ENCODE measurements around the gene TCF7.

TCF7 gene

DNA sequence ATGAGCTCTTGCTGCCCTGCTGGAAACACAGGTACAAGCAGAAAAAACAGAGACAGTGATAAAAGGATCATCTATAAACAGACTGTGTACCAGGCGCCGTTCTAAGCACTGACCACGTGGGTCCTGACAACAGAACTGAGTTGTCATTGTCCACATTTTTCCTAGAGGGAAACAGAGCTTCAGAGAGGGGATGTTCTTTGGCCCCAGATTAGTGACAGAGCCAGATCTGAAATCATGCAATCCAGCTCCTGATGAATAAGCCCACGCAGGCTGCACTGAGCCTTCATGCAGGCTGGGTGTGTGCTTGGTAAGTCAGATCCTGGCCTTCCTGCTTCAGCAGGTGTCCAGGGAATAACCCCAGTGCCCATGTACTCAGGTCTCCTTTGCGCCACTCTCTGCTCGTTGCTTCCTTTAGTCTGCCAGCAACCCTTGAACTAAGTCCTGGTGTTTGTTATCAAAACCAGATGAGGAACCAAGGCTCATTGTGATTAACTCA lies 22.8 kb upstream of the TCF7 start:
- DNase-seq, result no peak

DNA sequence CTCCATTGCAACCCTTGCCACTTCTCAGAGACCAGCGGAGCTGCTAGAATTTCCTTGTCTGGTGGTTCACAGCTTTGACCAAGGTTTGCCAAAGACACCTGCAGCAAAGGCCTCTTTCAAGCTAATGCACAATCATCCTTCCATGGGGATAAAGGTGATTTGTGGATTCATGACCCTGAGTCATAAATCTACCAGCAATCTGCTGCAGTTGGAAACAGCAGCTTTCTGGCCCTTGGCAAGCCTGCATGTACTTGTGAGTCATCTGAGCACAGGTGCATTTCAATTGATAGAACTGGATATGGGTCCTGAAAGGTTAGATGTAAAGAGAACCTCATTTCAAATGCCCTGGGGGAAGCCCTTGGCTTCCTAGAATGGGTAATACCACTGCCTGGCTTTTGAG lies 21.6 kb upstream of the TCF7 start:
- peak in 1 of 2 experiments; percentile 20 for DNase-seq

DNA sequence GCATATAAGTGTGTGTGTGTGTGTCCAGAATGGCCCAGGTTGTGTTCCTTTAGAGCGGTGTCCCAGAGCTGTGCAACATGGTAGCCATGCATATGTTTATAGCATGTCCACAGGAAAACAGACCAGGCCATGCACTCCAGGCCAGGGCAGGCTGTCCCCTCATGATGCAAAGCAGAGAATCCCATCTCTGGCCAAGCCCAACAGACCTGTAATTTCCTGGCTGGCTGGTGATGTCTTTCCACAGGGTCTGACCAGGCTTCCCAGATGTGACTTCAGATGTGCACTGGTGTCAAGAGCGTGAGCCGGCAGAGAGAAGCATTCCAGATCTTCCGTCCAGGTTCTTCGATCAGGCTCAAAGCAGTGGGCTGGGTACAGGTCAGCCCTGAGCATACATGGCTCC lies 21.1 kb upstream of the TCF7 start:
- no peak for DNase-seq

- no peak for DNase-seq
These were observed 19.2 kb upstream of the TCF7 start for GRCh38 chr5:134095293-134095692.

DNA sequence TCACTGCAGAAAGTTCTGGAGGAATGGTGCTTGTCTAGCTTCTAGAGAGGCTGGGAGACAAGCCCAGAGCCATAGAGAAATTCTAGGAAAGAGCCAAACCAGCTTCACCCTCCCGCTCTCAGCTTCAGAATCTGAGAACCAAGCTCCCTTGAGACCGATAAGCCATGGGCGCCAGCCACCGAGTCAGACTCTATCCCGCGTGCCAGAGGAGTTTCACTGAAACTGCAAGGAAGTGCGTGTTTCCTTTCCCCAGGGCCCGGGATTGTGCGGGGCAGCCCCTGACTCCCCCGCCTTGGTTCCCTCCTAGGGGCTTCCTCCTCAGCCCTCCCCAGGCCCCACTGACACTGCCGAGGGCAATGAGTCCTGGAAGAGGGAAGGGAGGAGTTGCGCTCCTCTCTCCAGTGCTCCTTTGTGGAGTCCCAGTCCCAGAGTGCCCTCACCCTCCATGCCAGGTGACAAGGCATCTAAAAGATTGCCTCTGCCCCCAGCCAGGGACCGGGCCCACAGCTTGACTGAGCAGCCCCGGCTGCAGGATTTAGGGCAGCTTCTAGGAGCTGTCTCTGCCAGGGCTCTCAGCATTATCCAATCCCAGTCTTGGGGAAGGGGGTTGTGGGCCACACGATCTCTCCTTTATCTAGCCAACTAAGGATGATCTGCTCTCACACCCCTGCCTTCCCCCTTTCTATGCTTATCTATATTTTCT lies 18.4 kb upstream of the TCF7 start:
- no peak for DNase-seq

- DNase-seq, result no peak
These were observed 17.2 kb upstream of the TCF7 start for GRCh38 chr5:134097211-134097749.

- DNase-seq, result no peak
These were observed 15.8 kb upstream of the TCF7 start for GRCh38 chr5:134098690-134099089.

DNA sequence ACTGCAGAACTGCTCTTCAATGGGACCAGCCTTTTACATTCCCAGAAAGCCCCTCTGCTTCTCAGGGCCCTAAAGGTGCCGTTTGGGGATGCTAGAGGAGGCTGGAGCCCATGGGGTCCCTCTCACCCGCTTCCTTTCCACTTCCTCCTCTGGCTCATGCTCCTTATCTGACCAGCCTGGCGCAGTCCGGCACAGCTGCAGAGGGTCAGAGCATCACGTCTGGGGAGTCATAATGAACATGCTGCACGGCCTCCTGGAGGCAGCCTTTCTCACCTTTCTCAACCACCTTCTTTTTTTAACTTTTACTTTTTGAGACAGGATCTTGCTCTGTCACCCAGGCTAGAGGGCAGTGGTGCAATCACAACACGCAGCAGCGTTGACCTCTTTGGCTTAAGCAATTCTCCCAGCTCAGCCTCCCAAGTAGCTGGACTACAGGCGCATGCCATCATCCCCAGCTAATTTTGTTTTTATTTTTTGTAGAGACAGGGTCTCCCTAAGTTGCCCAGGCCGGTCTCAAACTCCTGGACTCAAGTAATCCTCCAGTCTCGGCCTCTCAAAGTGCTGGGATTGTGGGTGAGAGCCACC lies 15.1 kb upstream of the TCF7 start:
- DNase-seq, result no peak

DNA sequence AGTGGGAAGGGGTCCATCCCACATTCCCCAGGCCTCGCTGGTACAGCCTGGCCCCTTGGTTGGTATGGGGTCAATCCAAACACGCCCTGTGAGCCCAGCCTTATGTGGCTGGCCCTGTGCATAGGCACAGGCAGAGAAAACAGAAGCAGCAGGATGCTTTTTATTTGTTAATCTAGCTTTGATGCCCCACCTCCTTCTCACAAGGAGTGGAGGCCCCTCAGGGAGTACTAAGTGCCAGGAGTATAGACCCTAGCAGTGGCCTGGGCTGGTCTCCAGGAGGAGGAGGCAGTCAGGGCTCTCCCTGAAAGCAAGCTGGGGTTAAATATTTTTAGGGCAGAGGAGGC lies 14.6 kb upstream of the TCF7 start:
- no peak for DNase-seq

GRCh38 chr5:134100283-134101091 lies 14.0 kb upstream of the TCF7 start:
- DNase-seq, result no peak

GRCh38 chr5:134101686-134102439 lies 12.6 kb upstream of the TCF7 start:
- DNase-seq, result peak; percentile 22 to 34

DNA sequence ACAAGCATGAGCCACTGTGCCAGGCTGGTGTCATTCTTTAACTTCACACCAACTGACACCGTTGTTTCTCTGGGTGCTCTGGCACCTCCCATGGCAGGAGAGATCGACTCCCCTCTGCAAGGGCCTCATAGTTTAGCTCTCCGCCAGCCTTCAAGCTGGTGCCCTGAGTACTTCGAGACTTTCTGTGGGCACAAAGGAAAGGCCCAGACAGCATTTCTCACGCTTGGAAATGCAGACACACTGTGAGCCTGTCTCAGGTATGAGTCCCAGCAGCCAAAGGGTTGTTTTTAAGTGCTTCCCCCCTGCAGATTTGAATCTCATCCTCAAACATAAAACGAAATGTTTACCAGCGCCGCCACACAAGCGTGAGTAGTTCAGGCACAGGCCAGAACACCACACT lies 11.1 kb upstream of the TCF7 start:
- DNase-seq, result no peak

GRCh38 chr5:134103998-134104654 lies 10.4 kb upstream of the TCF7 start:
- no peak for DNase-seq

DNA sequence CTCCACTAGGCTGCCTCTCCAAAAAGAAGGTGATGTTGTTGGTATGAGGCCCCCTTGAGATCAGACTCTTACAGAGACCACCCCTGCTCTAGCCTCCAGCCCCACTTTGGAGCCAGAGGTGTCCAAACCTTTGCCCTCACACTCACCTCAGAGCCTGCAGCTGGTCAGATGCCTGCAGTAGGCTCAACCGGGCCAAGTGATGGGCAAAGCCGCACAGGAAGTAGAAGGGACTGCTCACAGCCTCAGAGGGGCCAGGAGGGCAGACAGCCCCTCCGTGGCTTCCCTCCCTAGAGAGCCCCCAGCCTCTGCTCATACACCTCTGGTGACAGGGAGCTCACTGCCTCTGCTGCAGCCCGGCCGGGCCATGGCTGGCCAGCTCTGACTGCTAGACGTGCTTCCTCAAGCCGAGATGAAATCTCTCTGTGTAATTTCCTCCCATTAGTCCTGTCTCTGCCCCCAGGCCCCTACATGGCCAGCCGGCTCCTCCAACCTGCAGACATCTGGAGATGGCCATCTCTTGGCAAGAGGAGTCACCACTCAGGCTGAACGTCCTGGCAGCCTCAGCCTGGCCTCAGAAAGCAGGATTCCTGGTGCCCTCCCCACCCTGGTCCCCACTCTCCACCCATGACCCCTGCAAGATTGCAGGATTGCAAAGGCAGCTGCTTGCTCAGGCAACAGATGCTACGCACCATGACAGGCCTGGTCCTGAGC lies 7.3 kb upstream of the TCF7 start:
- DNase-seq, result no peak

DNA sequence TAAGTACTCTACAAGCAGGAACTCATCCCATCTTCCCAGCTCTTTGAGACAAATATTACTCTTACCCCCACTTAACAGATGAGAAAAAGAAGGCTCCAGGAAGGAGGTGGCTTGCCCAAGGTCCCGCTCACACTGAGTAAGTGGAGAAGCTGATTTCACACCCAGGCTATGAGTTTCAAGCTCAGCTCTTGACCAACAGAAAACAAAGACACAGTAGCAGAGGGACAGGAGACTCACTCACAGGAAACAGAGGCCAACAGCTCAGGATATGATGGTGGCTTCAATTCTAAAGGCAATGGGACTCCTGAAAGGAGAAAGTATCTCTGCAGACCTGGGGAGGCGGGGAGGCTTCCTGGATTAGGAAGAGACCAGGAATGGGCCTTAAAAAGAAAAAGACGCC lies 6.7 kb upstream of the TCF7 start:
- DNase-seq, result no peak

DNA sequence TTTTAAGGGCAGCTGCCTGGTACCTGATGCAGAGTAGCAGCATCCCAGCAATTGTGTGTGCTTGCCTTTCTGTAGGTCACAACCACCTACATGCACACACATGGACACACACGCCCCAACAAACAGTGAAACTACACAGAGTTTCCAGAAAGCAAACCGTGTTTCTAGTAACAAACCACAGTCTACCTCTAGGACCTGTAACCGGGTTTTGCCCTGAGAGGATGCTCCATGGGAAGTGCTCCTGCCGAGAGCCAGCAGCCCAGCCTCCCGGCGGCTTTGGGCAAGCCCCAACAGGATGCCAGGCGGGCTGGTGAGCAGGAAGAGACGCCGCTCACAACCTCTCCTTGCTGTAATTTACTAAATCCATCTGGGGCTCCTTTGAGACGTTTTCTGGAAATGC lies 4.1 kb upstream of the TCF7 start:
- peak in 1 of 2 experiments; percentile 4 for DNase-seq

DNA sequence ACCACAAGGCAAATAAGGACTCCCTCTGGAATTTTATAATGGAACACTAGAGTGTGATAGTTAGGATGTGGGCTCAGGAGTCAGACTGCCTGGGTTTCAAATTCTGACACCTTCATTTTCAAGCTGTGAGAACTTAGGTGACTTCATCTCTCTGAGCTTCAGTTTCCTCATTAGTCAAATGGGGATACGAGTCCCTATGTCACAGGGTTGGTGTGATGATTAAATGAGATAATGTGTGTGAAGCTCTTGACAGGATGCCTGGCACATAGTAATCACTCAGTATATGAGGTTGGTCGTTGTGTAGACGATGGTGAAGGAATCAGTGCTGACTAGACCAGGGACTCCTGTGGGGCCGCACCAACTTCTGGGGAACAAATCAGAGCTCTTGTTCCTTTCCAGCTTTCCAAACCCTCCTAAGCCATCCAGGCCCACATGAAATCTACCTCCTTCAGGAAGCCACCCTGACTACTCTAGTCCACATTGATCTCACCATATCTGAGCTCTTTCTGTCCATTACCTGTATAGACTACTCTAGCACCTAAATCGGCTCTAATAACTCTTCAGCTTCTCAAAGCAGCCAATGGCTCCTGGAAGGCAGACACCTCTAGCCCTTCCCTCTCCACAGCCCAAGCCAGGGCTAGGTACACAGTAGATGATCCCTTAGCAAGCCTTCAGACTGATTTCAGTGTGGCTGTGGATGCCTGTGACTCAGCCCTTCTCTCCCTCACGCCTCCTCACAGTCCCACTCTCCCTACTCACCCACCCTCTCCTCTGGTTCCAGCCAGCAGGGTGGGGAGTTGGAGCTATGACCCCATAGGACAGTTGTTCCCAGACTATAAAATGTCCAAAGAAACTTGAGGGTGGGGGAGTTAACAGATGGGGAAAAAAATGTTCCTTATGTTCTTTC lies 2.5 kb upstream of the TCF7 start:
- no peak for DNase-seq

DNA sequence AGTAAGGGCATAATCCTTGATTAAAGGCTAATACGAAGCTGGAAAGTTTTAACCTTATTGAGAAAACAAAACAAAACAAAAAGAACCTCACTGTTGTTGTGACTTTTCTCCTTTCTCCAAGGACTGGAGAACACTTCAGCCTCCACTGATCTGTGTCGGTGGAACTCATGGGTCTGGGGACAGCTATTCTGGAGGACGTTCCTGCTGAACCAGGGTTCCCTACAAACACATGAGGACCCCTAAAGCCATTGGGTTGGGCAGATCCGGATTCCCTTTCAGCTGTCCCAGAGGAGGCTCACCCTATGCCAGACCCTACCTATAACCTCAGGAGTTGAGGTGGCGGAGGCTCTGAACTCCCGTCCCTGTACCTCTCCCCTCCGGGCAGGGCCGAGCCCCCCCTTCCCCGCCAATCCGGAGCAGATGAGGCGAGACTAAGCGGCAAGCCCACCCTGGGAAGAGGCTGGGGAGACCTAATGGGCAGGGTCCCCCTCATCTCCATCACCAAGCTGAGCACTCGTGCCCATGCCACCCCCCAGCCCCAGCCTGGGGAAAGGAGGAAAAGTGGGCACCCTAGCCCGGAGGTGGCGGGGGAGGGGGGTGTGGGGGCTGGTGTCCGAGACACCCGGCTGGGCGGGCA lies 1.6 kb upstream of the TCF7 start:
- DNase-seq, result no peak

DNA sequence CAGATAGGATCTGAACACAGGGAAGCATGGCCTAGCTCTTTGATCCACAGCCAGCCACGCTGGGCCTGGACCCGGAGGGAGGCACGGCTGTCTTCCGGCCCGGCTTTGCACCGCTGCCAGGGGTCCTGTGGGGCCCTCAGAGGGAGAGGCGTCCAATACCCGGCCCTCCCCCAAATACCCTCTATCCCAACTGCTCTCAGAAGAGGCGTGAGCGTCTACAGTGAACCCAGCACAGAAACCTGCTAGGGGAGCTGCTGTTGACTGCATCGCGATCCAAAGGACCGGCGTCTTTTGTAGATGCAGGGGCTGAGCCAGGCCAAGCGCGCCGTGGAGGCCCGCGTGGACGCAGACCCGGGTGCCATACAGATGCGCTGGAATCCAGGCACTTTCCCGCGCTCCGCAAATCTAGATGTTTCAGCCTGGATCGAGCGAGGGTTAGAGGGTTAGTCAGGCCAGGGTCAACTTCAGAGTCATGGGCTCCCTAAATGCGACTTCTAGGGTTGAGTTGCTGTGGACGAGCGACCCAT lies 1.1 kb upstream of the TCF7 start:
- no peak for DNase-seq
